Brain microvascular endothelial cell (primary cell): ENCODE measurements around the gene SNX25.

Source experiments
- DNase-seq: peaks from one replicate; pipeline ENCODE4 v3.0.0-alpha.2; 2020
- H3K27ac ChIP-seq: fragments of 250-450 bp; sonication (Bioruptor Pico); 2 replicates; pipeline ENCODE4 v1.5.1; 2020; ENCODE audit warnings: mild to moderate bottlenecking, moderate library complexity
- H3K27me3 ChIP-seq: fragments of 250-450 bp; sonication (Bioruptor Pico); replicated peaks from 2 replicates; pipeline ENCODE4 v1.5.1; 2020; ENCODE audit warnings: mild to moderate bottlenecking
- H3K36me3 ChIP-seq: fragments of 250-450 bp; sonication (Bioruptor Pico); replicated peaks from 2 replicates; pipeline ENCODE4 v1.5.1; 2020; ENCODE audit warnings: mild to moderate bottlenecking
- H3K4me3 ChIP-seq: 2 replicates; pipeline ENCODE4 v1.5.1; 2011; ENCODE audit warnings: low read depth, mild to moderate bottlenecking, control low read depth, low read length, moderate library complexity
- CTCF ChIP-seq: IDR thresholded peaks from 2 replicates; pipeline ENCODE4 v1.5.1; 2011; ENCODE audit warnings: low read depth, mild to moderate bottlenecking, moderate library complexity, low read length, control low read depth, inconsistent platforms; ENCODE audit errors: missing control alignments
- in situ Hi-C: cut with HindIII; loops from 2 replicates; pipeline ENCODE4 v1.10.0; 2017; ENCODE audit warnings: low sequenced_read_pairs, low pct_ligation_motif_present

SNX25 gene

DNA sequence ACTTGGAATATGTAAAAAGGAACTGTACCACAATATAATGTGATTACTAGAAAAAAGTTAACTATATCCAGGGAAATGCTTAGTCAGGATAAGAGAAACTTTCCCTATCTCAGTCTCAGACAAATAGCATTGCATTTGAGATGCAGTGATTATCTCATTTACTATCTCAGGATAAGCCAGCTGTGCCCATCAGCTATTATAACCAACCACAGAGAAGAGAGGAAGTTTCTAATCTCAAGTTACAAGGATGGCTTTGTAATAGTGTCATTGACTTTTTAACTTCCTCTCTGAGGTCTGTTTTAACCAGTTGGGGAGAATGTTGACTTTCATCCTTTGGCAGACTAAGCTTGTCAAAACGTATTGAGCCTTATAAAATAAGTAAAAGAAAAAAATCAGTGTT lies 56.5 kb downstream of the SNX25 start:
- H3K27me3 ChIP-seq, result no peaks in the 10 kb centered on the region
- H3K36me3 ChIP-seq, result no peaks in the 10 kb centered on the region
- peak; percentile 71 for DNase-seq
- peak overlapping the region; percentile 48 for H3K27ac ChIP-seq
- TF ChIP-seq CTCF, result no peak
- no peak overlapping the region for H3K4me3 ChIP-seq
- in situ Hi-C loops, result no loop called here

DNA sequence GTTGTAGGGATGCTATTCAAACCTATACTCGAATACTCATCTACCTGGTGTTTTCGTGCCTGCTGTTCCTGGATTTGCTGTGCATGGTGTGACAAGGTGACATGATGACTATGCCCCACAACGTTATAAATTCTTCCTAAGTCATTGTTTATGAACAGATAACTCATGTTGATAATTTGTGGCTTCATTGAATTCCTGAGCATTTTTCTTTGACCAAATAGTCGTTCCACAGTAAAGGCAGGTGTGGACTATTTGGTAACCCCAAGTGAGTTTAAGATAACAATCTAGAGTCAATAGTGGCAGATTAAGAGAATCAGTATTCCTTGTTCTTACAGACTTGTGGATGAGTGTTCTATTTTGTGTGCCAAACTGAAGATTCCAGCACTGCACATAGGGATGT lies 59.9 kb downstream of the SNX25 start:
- TF ChIP-seq CTCF, result no peak
- H3K4me3 ChIP-seq, result no peak overlapping the region
- no peaks in the 10 kb centered on the region for H3K27me3 ChIP-seq
- DNase-seq, result no peak
- in situ Hi-C loops, result no loop called here
- no peaks in the 10 kb centered on the region for H3K36me3 ChIP-seq
- no peak overlapping the region for H3K27ac ChIP-seq

GRCh38 chr4:185270037-185270436 lies 60.6 kb downstream of the SNX25 start:
- no peak for TF ChIP-seq CTCF
- Histone ChIP-seq H3K27ac (no peak overlapping the region), H3K4me3 (no peak overlapping the region), H3K36me3 (no peaks in the 10 kb centered on the region), H3K27me3 (no peaks in the 10 kb centered on the region)
- in situ Hi-C loops, result no loop called here
- no peak for DNase-seq

DNA sequence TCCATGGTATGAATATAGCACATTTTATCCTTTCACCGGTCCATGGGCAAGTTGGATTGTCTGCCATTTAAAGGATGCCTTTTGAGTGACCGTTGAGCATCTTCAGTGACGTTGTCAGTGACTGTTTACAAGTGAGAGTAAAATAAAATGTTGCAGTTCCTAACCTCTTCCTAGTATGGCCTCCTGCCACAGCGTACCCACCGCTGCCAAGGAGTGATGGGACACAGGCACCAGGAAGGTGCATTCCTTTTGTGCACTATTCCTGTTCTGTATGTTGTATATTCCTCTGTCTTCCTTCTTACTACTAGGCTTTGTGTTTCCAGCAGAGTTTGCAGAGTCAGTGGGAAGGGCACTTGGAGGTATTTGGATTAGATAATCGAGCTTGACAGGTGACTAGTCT lies 61.5 kb downstream of the SNX25 start:
- in situ Hi-C loops, result no loop called here
- Histone ChIP-seq H3K27ac (no peak overlapping the region), H3K36me3 (no peaks in the 10 kb centered on the region), H3K4me3 (no peak overlapping the region), H3K27me3 (no peaks in the 10 kb centered on the region)
- no peak for TF ChIP-seq CTCF
- DNase-seq, result no peak

DNA sequence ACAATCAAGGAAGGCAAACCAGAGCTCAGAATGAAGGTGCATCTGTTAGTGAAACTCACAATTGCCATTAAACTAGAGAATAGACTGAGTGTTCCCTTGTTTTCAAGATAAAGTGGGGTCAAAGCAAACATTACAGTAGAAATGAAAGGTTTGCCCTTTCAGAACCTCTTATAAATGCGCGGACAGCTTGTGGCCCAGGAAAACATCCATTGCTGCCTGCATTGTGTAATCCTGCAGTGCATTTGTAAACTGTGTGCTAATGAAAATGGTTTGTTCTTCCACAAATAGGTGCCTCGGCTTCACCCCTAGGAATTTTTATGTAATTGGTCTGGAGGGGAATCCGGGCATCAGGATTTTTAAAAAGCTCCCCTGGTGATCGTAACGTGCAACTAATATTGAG lies 62.8 kb downstream of the SNX25 start:
- Histone ChIP-seq H3K27me3 (no peaks in the 10 kb centered on the region), H3K4me3 (no peak overlapping the region), H3K27ac (no peak overlapping the region), H3K36me3 (no peaks in the 10 kb centered on the region)
- in situ Hi-C loops, result no loop called here
- no peak for DNase-seq
- TF ChIP-seq CTCF, result no peak

- Histone ChIP-seq H3K27me3 (no peaks in the 10 kb centered on the region), H3K36me3 (no peaks in the 10 kb centered on the region), H3K27ac (peak overlapping the region; percentile 63), H3K4me3 (no peak overlapping the region)
- DNase-seq, result no peak
- TF ChIP-seq CTCF, result no peak
- in situ Hi-C loops, result no loop called here
These were observed 66.1 kb downstream of the SNX25 start for GRCh38 chr4:185275501-185275900.
